K562 (cell line): ENCODE measurements around the gene UGT1A3. TPM values are rescaled to one million over a fixed set of nuclear protein-coding genes. Genes with fewer than 3 reads are reported as not detected.

Experiments used
- BCLAF1 ChIP-seq, 2 experiments: fragments of 450-650 bp in 1 of 2; IDR thresholded peaks; 2 replicates each; pipeline ENCODE4 v1.6.1; 2011 to 2017; ENCODE audit warnings: low read depth in 2 of 2, antibody characterized with exemption in 1 of 2, borderline replicate concordance in 1 of 2, low read length in 1 of 2, mild to moderate bottlenecking in 1 of 2, mixed read lengths in 1 of 2; ENCODE audit not compliant: control insufficient read depth in 1 of 2
- CBFB ChIP-seq: sonication (generic); formaldehyde crosslinking; IDR thresholded peaks from 2 replicates; pipeline ENCODE4 v1.4.0; 2020; ENCODE audit warnings: mild to moderate bottlenecking, missing genetic modification reagents
- CBX5 ChIP-seq: IDR thresholded peaks from 2 replicates; pipeline ENCODE4 v1.6.1; 2014; ENCODE audit warnings: low read depth, borderline replicate concordance
- EP300 ChIP-seq: IDR thresholded peaks from 2 replicates; pipeline ENCODE4 v1.6.1; 2012; ENCODE audit warnings: low read length, improper control_type of control experiment
- FOXP4 ChIP-seq: sonication (generic); formaldehyde crosslinking; IDR thresholded peaks from 2 replicates; pipeline ENCODE4 v1.8.0; 2022; ENCODE audit warnings: mild to moderate bottlenecking, missing genetic modification reagents, borderline replicate concordance
- IRF9 ChIP-seq: fragments of 450-650 bp; IDR thresholded peaks from 2 replicates; pipeline ENCODE4 v1.6.1; 2016; ENCODE audit warnings: missing biosample characterization, missing genetic modification characterization
- KLF13 ChIP-seq: fragments of 450-650 bp; IDR thresholded peaks from 2 replicates; pipeline ENCODE4 v1.6.1; 2016; ENCODE audit warnings: missing genetic modification characterization, low read depth, mild to moderate bottlenecking, missing compliant biosample characterization, moderate library complexity, borderline replicate concordance
- MITF ChIP-seq: IDR thresholded peaks from 2 replicates; pipeline ENCODE4 v1.6.1; 2014; ENCODE audit warnings: antibody characterized with exemption
- NRF1 ChIP-seq, 2 experiments: fragments of 450-650 bp; IDR thresholded peaks in 1 of 2; conservative IDR thresholded peaks in 1 of 2; 2 replicates each; pipeline ENCODE4 v1.6.1; 2014; ENCODE audit warnings: mild to moderate bottlenecking in 2 of 2
- SIN3B ChIP-seq: fragments of 450-650 bp; IDR thresholded peaks from 2 replicates; pipeline ENCODE4 v1.6.1; 2017; ENCODE audit warnings: low read depth, mild to moderate bottlenecking, moderate library complexity
- SPI1 ChIP-seq: IDR thresholded peaks from 2 replicates; pipeline ENCODE4 v1.6.1; 2011; ENCODE audit warnings: low read depth, low read length, control low read depth, borderline replicate concordance
- ZBTB34 ChIP-seq: fragments of 250-450 bp; sonication (Bioruptor Pico); IDR thresholded peaks from 2 replicates; pipeline ENCODE4 v1.8.0; 2021; ENCODE audit warnings: mild to moderate bottlenecking, moderate library complexity
- ZNF134 ChIP-seq: fragments of 250-450 bp; sonication (Bioruptor Pico); conservative IDR thresholded peaks from 2 replicates; pipeline ENCODE4 v1.4.0; 2020
- ZNF398 ChIP-seq: fragments of 250-450 bp; sonication (Bioruptor Pico); IDR thresholded peaks from 2 replicates; pipeline ENCODE4 v1.8.0; 2021; ENCODE audit warnings: moderate library complexity, mild to moderate bottlenecking, inconsistent platforms
- ZNF431 ChIP-seq: sonication (generic); formaldehyde crosslinking; IDR thresholded peaks from 2 replicates; pipeline ENCODE4 v1.8.0; 2022; ENCODE audit warnings: mild to moderate bottlenecking, missing genetic modification reagents
- ZNF444 ChIP-seq: fragments of 250-450 bp; sonication (Bioruptor Pico); IDR thresholded peaks from 2 replicates; pipeline ENCODE4 v1.4.0; 2020; ENCODE audit warnings: mild to moderate bottlenecking, moderate library complexity
- polyA plus RNA-seq, 8 experiments: library from polyadenylated mRNA; depleted of rRNA in 4 of 8; stranded (reverse) in 5 of 8; unstranded in 3 of 8; fragments of >200 nt; fragmentation: Nextera tagmentation in 2 of 8; fragmentation: Illumina TruSeq in 1 of 8; extraction: Ambion mirVana in 2 of 8; extraction: Trizol in 1 of 8; gene quantifications; 2 replicates each; pipeline versions ENCODE4 v1.2.1 to v1.2.3, GENCODE V29; 2011 to 2014; ENCODE audit warnings: inconsistent platforms in 1 of 8, missing spikeins in 1 of 8
- total RNA-seq, 7 experiments: library from RNA; depleted of rRNA in 6 of 7; stranded (reverse); fragments of >200 nt in 6 of 7; fragmentation: Illumina TruSeq in 2 of 7; extraction: Trizol in 2 of 7; gene quantifications; 2 replicates each; pipeline versions ENCODE4 v1.2.1 to v1.2.3, GENCODE V29; 2011 to 2021; ENCODE audit warnings: low replicate concordance in 1 of 7

The UGT1A3 gene
- total and polyA plus RNA-seq, 9 of the 15 experiments (the other 6 are each of a cell fraction or from before 2014, with no cell fraction given), result not detected

- TF ChIP-seq CBX5 (no peak), SPI1 (no peak), ZNF431 (CRISPR knock-in tag) (no peak), ZNF444 (CRISPR knock-in tag) (no peak), SIN3B (no peak), NRF1 (conservative IDR thresholded peaks at IDR 0.05 in 1 of 2, IDR thresholded peaks at IDR 0.05 in 1 of 2) (no peak), EP300 (peak; percentile 87), IRF9 (tag) (no peak), FOXP4 (no peak), ZNF398 (CRISPR knock-in tag) (no peak), CBFB (no peak), ZBTB34 (no peak), BCLAF1 (IDR thresholded peaks at IDR 0.05; ENCODE audit: borderline replicate concordance in 1 of 2, control insufficient read depth in 1 of 2, low read depth in 2 of 2, low read length in 1 of 2) (no peak), ZNF134 (CRISPR knock-in tag) (no peak), KLF13 (no peak), MITF (no peak)
These were observed 28.7 kb upstream of the UGT1A3 start (continued) for GRCh38 chr2:233700028-233700635.
